Sigmoid colon (tissue), 7 donors: ENCODE data around the gene ANGEL2. TPM values are rescaled to one million over a fixed set of nuclear protein-coding genes. Genes with fewer than 3 reads are reported as not detected.

Experiments
- DNase-seq: peaks from one replicate; pipeline ENCODE4 v3.0.0-alpha.2; 2019
- H3K27ac ChIP-seq, 4 donors: fragments of 200-600 bp; sonication (generic); one replicate each; pipeline ENCODE4 v1.5.1; 2016 to 2019; ENCODE audit warnings: mild to moderate bottlenecking in 1 of 4
- H3K27me3 ChIP-seq, 3 donors: fragments of 200-600 bp; sonication (generic); one replicate each; pipeline ENCODE4 v1.5.1; 2019; ENCODE audit warnings: mild to moderate bottlenecking in 1 of 3
- H3K36me3 ChIP-seq, 4 donors: fragments of 200-600 bp; sonication (generic); one replicate each; pipeline ENCODE4 v1.5.1; 2016 to 2019
- H3K4me1 ChIP-seq, 4 donors: fragments of 200-600 bp; sonication (generic); one replicate each; pipeline ENCODE4 v1.5.1; 2017 to 2019
- H3K4me3 ChIP-seq, 4 donors: fragments of 200-600 bp; sonication (generic); one replicate each; pipeline ENCODE4 v1.5.1; 2017 to 2019; ENCODE audit warnings: mild to moderate bottlenecking in 2 of 4, moderate library complexity in 1 of 4
- H3K9me3 ChIP-seq, 4 donors: fragments of 200-600 bp in 3 of 4; sonication (generic) in 3 of 4; one replicate each; pipeline versions ENCODE4 v1.5.1 to v1.6.1; 2013 to 2019
- CTCF ChIP-seq, 4 experiments: fragments of 450-650 bp in 3 of 4; fragments of 200-600 bp in 1 of 4; IDR thresholded peaks; one replicate each; pipeline ENCODE4 v1.5.1; 2016 to 2019; ENCODE audit warnings: antibody characterized with exemption in 4 of 4, mild to moderate bottlenecking in 3 of 4, moderate library complexity in 2 of 4
- EP300 ChIP-seq, 4 donors: sonication (generic); formaldehyde crosslinking; IDR thresholded peaks; one replicate each; pipeline ENCODE4 v1.6.1; 2017; ENCODE audit warnings: antibody characterized with exemption in 4 of 4
- POLR2A ChIP-seq, 2 donors: fragments of 450-650 bp; IDR thresholded peaks; one replicate each; pipeline ENCODE4 v1.6.1; 2016; ENCODE audit warnings: antibody characterized with exemption in 2 of 2, mild to moderate bottlenecking in 2 of 2, moderate library complexity in 2 of 2
- POLR2AphosphoS5 ChIP-seq, 4 donors: sonication (generic); formaldehyde crosslinking; IDR thresholded peaks; one replicate each; pipeline ENCODE4 v1.6.1; 2017; ENCODE audit warnings: antibody characterized with exemption in 4 of 4
- WGBS, 2 donors: extraction: QIAGEN DNeasy Blood & Tissue Kit; methylation state at CpG; one replicate each; pipeline ENCODE4 v1.1.7; 2013; 5-methylcytosine and 5-hydroxymethylcytosine counted together
- intact Hi-C: fragments of 100-400 bp; cut with DNase I; formaldehyde crosslinking; loops from one replicate; pipeline ENCODE4 v1.15.1; 2023
- polyA plus RNA-seq, 3 donors: library from polyadenylated mRNA; stranded (reverse); fragments of 200-250 nt; gene quantifications; one replicate each; pipeline ENCODE4 v1.2.3, GENCODE V29; 2013
- total RNA-seq, 4 donors: library from RNA; depleted of rRNA; stranded (reverse); fragments of >200 nt; gene quantifications; one replicate each; pipeline ENCODE4 v1.1.0, GENCODE V29; 2016
- donor health status: healthy with polysubstance abuse.
- donor health status: Bipolar disorder and iron deficiency.
- donor health status: healthy.

ANGEL2 gene
- total and polyA plus RNA-seq, 7 donors, result 10.8 to 57.8 (median 37.9) TPM

- Histone ChIP-seq H3K4me1 (peaks cover 0 to 9% (median 0%) of the 10 kb centered on the region in 4 donors), H3K27ac (no peak overlapping the region), H3K4me3 (no peak overlapping the region), H3K36me3 (no peaks in the 10 kb centered on the region), H3K27me3 (no peaks in the 10 kb centered on the region), H3K9me3 (no peaks in the 10 kb centered on the region)
- TF ChIP-seq EP300 (IDR thresholded peaks at IDR 0.05), result no peak
- TF ChIP-seq CTCF (IDR thresholded peaks at IDR 0.05), result no peak
- TF ChIP-seq POLR2AphosphoS5 (IDR thresholded peaks at IDR 0.05), result no peak
- no peak for TF ChIP-seq POLR2A (IDR thresholded peaks at IDR 0.05)
- WGBS, 2 donors, result 81 to 84% methylated on average over 6 of the region's 6 CpGs
- no peak for DNase-seq
- intact Hi-C loops, result no loop called here
Measured at GRCh38 chr1:212982430-212983152, 33.1 kb downstream of the ANGEL2 start.

- H3K36me3 ChIP-seq, result no peaks in the 10 kb centered on the region
- intact Hi-C loops, result no loop called here
- WGBS, 2 donors, result 54 to 57% methylated on average over 13 of the region's 13 CpGs
- no peak for DNase-seq
- TF ChIP-seq CTCF (IDR thresholded peaks at IDR 0.05) (no peak), POLR2AphosphoS5 (IDR thresholded peaks at IDR 0.05) (no peak), EP300 (IDR thresholded peaks at IDR 0.05) (no peak), POLR2A (IDR thresholded peaks at IDR 0.05) (no peak)
- no peak overlapping the region for H3K4me3 ChIP-seq
- no peaks in the 10 kb centered on the region for H3K9me3 ChIP-seq
- peaks cover 0 to 9% (median 0%) of the 10 kb centered on the region in 4 donors for H3K4me1 ChIP-seq
- H3K27me3 ChIP-seq, result no peaks in the 10 kb centered on the region
- H3K27ac ChIP-seq, result peak overlapping the region in 1 of 4 donors; percentile 62
Measured at GRCh38 chr1:212981571-212982328, 33.9 kb downstream of the ANGEL2 start.

GRCh38 chr1:212981025-212981495, 34.6 kb downstream of the ANGEL2 start:
- WGBS, 2 donors, result 18 to 60% methylated on average over 11 of the region's 11 CpGs
- intact Hi-C loops, result no loop called here
- H3K4me3 ChIP-seq, result no peak overlapping the region

GRCh38 chr1:212980123-212980785, 35.4 kb downstream of the ANGEL2 start:
- Histone ChIP-seq H3K9me3 (no peaks in the 10 kb centered on the region), H3K4me1 (peaks cover 0 to 9% (median 0%) of the 10 kb centered on the region in 4 donors), H3K27me3 (no peaks in the 10 kb centered on the region), H3K27ac (peak overlapping the region in 1 of 4 donors; percentile 62), H3K36me3 (no peaks in the 10 kb centered on the region), H3K4me3 (no peak overlapping the region)
- DNase-seq, result no peak
- TF ChIP-seq EP300 (IDR thresholded peaks at IDR 0.05) (no peak), POLR2AphosphoS5 (IDR thresholded peaks at IDR 0.05) (no peak), CTCF (IDR thresholded peaks at IDR 0.05) (no peak), POLR2A (IDR thresholded peaks at IDR 0.05) (no peak)
- WGBS, 2 donors, result 83 to 85% methylated on average over 7 of the region's 7 CpGs
- intact Hi-C loops, result no loop called here

More at GRCh38 chr1:212981025-212981495, 34.6 kb downstream of the ANGEL2 start:
- Histone ChIP-seq H3K27me3 (no peaks in the 10 kb centered on the region), H3K36me3 (no peaks in the 10 kb centered on the region), H3K27ac (peak overlapping the region in 1 of 4 donors; percentile 62), H3K4me1 (peaks cover 0 to 9% (median 0%) of the 10 kb centered on the region in 4 donors), H3K9me3 (no peaks in the 10 kb centered on the region)
- TF ChIP-seq EP300 (IDR thresholded peaks at IDR 0.05), result no peak
- no peak for TF ChIP-seq POLR2A (IDR thresholded peaks at IDR 0.05)
- no peak for TF ChIP-seq CTCF (IDR thresholded peaks at IDR 0.05)
- no peak for DNase-seq
